HG02623 (cell line): ENCODE measurements around the gene CLCN6.

Source experiments
- ATAC-seq: cut with Tn5 transposase; IDR thresholded peaks from one replicate; pipeline ENCODE4 v1.9.1; 2021; ENCODE audit warnings: moderate library complexity; ENCODE audit not compliant: unreplicated experiment

The CLCN6 gene

GRCh38 chr1:11778844-11779623 is 27.0 kb upstream of the CLCN6 start:
- ATAC-seq = no peak

GRCh38 chr1:11779715-11780379 is 26.1 kb upstream of the CLCN6 start:
- no peak for ATAC-seq

- ATAC-seq = no peak
These were observed 25.4 kb upstream of the CLCN6 start for GRCh38 chr1:11780380-11781147.

GRCh38 chr1:11781297-11781696 is 24.7 kb upstream of the CLCN6 start:
- no peak for ATAC-seq

GRCh38 chr1:11782127-11782708 is 23.8 kb upstream of the CLCN6 start:
- no peak for ATAC-seq

GRCh38 chr1:11783556-11783955 is 22.4 kb upstream of the CLCN6 start:
- no peak for ATAC-seq

GRCh38 chr1:11784256-11784992 is 21.6 kb upstream of the CLCN6 start:
- no peak for ATAC-seq

GRCh38 chr1:11784993-11785769 is 20.8 kb upstream of the CLCN6 start:
- ATAC-seq = no peak

- no peak for ATAC-seq
These were observed 19.8 kb upstream of the CLCN6 start for GRCh38 chr1:11786168-11786567.

GRCh38 chr1:11787251-11787803 is 18.7 kb upstream of the CLCN6 start:
- ATAC-seq = no peak

GRCh38 chr1:11787804-11788436 is 18.1 kb upstream of the CLCN6 start:
- ATAC-seq = no peak

- no peak for ATAC-seq
These were observed 17.4 kb upstream of the CLCN6 start for GRCh38 chr1:11788549-11789053.

GRCh38 chr1:11789126-11790067 is 16.6 kb upstream of the CLCN6 start:
- ATAC-seq = no peak

GRCh38 chr1:11790101-11790879 is 15.7 kb upstream of the CLCN6 start:
- ATAC-seq = no peak

- no peak for ATAC-seq
These were observed 14.9 kb upstream of the CLCN6 start for GRCh38 chr1:11790880-11791715.

GRCh38 chr1:11792106-11792505 is 13.9 kb upstream of the CLCN6 start:
- ATAC-seq = no peak
